ENCODE measurements around the gene TEAD3.

TEAD3 gene

DNA sequence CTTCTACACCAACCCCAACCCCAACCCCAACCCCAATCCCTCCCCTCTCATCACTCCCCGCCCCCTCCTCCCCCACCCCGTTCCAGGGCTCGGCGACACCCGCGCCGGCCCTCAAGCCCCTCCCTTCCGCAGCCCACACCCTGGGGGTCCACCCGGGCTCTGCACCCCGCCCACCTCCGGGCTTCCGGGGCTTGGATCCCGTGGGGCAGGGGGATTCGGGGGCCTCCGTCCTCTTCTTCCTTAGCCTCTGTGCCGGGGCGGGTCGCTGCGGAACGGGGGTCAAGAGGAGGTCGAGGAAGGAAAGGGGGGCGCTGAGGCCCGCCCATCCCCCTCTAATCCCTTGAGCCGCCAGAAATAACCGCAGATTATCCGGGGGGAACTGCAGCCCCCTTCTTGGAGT lies 15.1 kb upstream of the TEAD3 start:
- H3K27me3 ChIP-seq (ENCODE audit: insufficient read depth, low read length) = no peaks in the 10 kb centered on the region
- no peaks in the 10 kb centered on the region for H3K9me3 ChIP-seq (ENCODE audit: insufficient read depth, low read depth, low read length)
- no peak overlapping the region for H3K9ac ChIP-seq (ENCODE audit: low read depth, low read length)
- H3K4me3 ChIP-seq (ENCODE audit: low read length) = 0 out of 2 replicates have a peak overlapping the region, but pooled peaks have one; percentile 16
- H3K36me3 ChIP-seq (ENCODE audit: insufficient read depth, low read length) = no peaks in the 10 kb centered on the region
- H3K4me1 ChIP-seq (ENCODE audit: insufficient read depth, low read length) = peaks cover 19% of the 10 kb centered on the region; the same call in 1 of the 2 replicates
- WGBS = 61% methylated on average over 25 of the region's 26 CpGs
- no peak overlapping the region for H3K27ac ChIP-seq (ENCODE audit: low read depth, low read length)

DNA sequence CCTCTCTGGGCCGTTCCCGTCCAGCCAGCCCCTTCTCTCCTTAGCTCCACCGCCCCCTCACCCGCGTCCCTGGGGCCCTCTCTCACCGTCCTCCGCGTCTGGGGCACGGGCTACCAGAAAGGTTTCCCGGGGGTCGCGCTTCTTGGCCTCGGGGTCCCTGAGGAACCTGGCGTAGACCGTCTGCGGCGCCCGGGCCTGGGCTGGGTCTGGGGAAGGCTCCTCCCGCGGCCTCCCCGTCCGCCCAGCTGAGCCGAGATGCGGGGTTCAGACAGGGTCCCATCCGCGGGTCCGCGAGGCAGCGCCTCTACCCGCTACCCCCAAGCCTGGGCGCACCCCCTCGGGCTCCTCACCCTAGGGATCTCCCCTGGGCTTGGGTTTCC lies 14.7 kb upstream of the TEAD3 start:
- Histone ChIP-seq H3K36me3 (ENCODE audit: insufficient read depth, low read length) (no peaks in the 10 kb centered on the region), H3K4me3 (ENCODE audit: low read length) (no peak overlapping the region), H3K27ac (ENCODE audit: low read depth, low read length) (no peak overlapping the region), H3K9ac (ENCODE audit: low read depth, low read length) (no peak overlapping the region), H3K4me1 (ENCODE audit: insufficient read depth, low read length) (peaks cover 19% of the 10 kb centered on the region; the same call in 1 of the 2 replicates), H3K27me3 (ENCODE audit: insufficient read depth, low read length) (no peaks in the 10 kb centered on the region), H3K9me3 (ENCODE audit: insufficient read depth, low read depth, low read length) (no peaks in the 10 kb centered on the region)
- WGBS = 80% methylated on average over 32 of the region's 32 CpGs

DNA sequence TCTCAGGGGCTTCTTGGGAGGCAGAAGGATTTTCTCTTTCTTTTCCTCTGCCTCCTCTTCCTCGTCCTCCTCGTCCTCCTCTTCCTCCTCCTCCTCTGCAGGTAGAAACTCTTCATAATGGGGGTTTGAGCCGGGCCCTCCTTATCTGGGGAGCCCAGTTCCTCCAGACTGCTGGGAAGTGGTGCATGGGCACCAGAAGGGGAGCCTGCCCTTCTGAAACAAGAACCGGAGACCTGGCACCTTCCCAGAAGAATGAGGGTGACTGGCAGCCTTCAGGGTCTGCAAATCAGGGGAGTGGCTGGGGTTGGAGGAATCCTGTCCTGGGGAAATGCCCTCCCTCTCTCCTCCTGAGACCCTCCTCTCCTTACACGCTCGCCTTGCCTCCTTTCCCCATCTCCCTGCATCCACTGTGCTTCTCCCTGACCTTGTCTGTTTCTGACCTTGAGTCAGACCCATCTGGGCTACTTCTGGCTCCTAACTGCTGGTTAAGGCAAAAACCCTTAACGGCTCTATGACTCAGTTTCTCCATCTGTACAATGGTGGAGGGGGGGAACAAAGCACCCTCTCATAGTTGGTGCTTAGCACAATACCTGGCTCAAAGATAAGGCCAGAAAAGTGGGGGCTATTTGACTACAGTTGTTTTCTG lies 14.2 kb upstream of the TEAD3 start:
- H3K4me3 ChIP-seq (ENCODE audit: low read length) = no peak overlapping the region
- WGBS = 83% methylated on average over 7 of the region's 7 CpGs

DNA sequence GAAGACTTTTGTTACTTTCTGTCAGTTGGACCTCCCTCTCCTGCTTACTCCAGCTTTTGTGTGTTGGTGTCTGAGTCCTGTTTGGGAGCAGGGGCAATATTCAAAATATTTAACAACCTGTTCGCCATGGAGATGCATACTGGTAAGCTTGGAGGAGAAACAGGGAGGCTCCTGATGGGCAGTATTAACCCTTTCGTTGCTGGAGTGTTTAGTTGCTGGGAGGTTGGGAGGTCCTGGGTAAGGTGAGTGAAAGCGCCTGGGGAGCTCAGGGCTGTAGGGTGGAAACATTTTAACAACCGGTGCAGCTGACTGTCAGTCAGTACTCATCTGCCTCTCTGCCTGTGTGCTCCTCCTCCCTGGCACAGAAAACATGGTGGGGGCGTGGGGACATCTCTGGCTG lies 11.7 kb upstream of the TEAD3 start:
- WGBS = 55% methylated on average over 5 of the region's 5 CpGs
- H3K36me3 ChIP-seq (ENCODE audit: insufficient read depth, low read length) = no peaks in the 10 kb centered on the region
- no peaks in the 10 kb centered on the region; the same call in 1 of the 2 replicates for H3K27me3 ChIP-seq (ENCODE audit: insufficient read depth, low read length)

More for the DNA sequence above, 14.2 kb upstream of the TEAD3 start:
- Histone ChIP-seq H3K4me1 (ENCODE audit: insufficient read depth, low read length) (peaks cover 19% of the 10 kb centered on the region; the same call in 1 of the 2 replicates), H3K27me3 (ENCODE audit: insufficient read depth, low read length) (no peaks in the 10 kb centered on the region; the same call in 1 of the 2 replicates), H3K36me3 (ENCODE audit: insufficient read depth, low read length) (no peaks in the 10 kb centered on the region), H3K9ac (ENCODE audit: low read depth, low read length) (no peak overlapping the region), H3K27ac (ENCODE audit: low read depth, low read length) (no peak overlapping the region), H3K9me3 (ENCODE audit: insufficient read depth, low read depth, low read length) (no peaks in the 10 kb centered on the region)

DNA sequence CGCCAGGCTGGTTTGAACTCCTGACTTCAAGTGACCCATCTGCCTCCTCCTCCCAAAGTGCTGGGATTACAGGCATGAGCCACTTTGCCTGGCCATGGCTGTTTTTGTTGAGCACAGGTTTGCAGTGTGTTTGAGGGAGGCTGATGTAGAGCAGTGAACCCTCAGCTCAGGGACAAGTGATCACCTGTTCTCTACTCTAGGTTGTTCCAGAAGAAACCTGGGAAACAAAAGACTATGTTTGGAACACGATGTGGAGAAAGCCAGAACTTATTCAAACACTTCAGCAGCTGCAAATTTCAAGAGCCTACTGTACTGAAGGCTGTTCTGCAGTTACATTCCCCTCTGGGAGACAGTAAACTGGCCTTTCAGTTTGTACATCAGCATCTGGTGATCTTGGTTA lies 11.1 kb upstream of the TEAD3 start:
- Histone ChIP-seq H3K4me3 (ENCODE audit: low read length) (no peak overlapping the region), H3K4me1 (ENCODE audit: insufficient read depth, low read length) (peaks cover 23% of the 10 kb centered on the region; the same call in 1 of the 2 replicates), H3K36me3 (ENCODE audit: insufficient read depth, low read length) (no peaks in the 10 kb centered on the region), H3K27ac (ENCODE audit: low read depth, low read length) (no peak overlapping the region), H3K9ac (ENCODE audit: low read depth, low read length) (no peak overlapping the region), H3K27me3 (ENCODE audit: insufficient read depth, low read length) (no peaks in the 10 kb centered on the region; the same call in 1 of the 2 replicates), H3K9me3 (ENCODE audit: insufficient read depth, low read depth, low read length) (no peaks in the 10 kb centered on the region)
- WGBS = 86% methylated on average over 2 of the region's 2 CpGs

More for the DNA sequence above, 11.7 kb upstream of the TEAD3 start:
- Histone ChIP-seq H3K4me1 (ENCODE audit: insufficient read depth, low read length) (peaks cover 23% of the 10 kb centered on the region; the same call in 1 of the 2 replicates), H3K9ac (ENCODE audit: low read depth, low read length) (no peak overlapping the region), H3K9me3 (ENCODE audit: insufficient read depth, low read depth, low read length) (no peaks in the 10 kb centered on the region), H3K27ac (ENCODE audit: low read depth, low read length) (no peak overlapping the region), H3K4me3 (ENCODE audit: low read length) (no peak overlapping the region)

DNA sequence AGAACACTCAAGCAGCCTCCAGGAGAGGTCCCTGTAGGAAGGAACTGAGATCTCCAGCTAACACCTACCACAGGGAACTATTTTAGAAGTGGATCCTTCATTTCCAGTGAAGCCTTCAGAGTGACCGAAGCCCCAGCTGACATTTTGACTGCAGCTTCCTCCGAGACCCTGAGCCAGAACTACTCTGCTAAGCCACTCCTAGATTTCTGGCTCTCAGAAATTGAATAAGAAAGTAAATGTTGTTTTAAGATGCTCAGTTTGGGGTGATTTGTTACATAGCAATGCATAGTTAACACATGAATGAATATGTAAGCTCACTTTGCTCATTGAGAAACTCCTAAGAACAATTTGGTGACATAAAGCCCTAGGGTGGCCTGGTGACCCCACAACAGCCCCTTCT lies 10.3 kb upstream of the TEAD3 start:
- no peak overlapping the region for H3K9ac ChIP-seq (ENCODE audit: low read depth, low read length)
- no peaks in the 10 kb centered on the region for H3K9me3 ChIP-seq (ENCODE audit: insufficient read depth, low read depth, low read length)
- peaks cover 21% of the 10 kb centered on the region; the same call in 1 of the 2 replicates for H3K4me1 ChIP-seq (ENCODE audit: insufficient read depth, low read length)
- no peaks in the 10 kb centered on the region; the same call in 1 of the 2 replicates for H3K27me3 ChIP-seq (ENCODE audit: insufficient read depth, low read length)
- H3K36me3 ChIP-seq (ENCODE audit: insufficient read depth, low read length) = no peaks in the 10 kb centered on the region
- 82% methylated on average over 2 of the region's 2 CpGs for WGBS
- no peak overlapping the region for H3K27ac ChIP-seq (ENCODE audit: low read depth, low read length)
- H3K4me3 ChIP-seq (ENCODE audit: low read length) = no peak overlapping the region

DNA sequence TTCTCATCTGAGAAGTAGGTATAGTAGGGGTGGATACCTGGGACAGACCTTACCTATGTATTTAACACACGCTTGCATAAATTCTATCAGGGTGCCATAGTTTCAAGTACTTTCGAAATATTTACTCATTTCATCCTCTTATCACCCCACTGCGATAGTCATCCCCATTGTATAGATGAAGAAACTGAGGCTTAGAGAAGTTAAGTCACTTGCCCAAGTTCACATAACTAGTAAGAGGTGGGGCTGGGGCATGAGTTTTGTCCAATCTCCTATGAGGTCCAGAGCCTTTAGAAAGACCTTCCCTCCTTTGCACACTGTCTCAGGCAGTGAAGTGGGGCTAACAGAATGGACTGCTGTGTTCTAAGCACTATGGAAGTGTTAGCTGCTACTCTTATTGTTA lies 9.7 kb upstream of the TEAD3 start:
- Histone ChIP-seq H3K9ac (ENCODE audit: low read depth, low read length) (no peak overlapping the region), H3K9me3 (ENCODE audit: insufficient read depth, low read depth, low read length) (no peaks in the 10 kb centered on the region), H3K36me3 (ENCODE audit: insufficient read depth, low read length) (no peaks in the 10 kb centered on the region), H3K4me1 (ENCODE audit: insufficient read depth, low read length) (peaks cover 20% of the 10 kb centered on the region; the same call in 1 of the 2 replicates), H3K4me3 (ENCODE audit: low read length) (no peak overlapping the region), H3K27ac (ENCODE audit: low read depth, low read length) (no peak overlapping the region), H3K27me3 (ENCODE audit: insufficient read depth, low read length) (no peaks in the 10 kb centered on the region; the same call in 1 of the 2 replicates)
- WGBS = 100% methylated on average over 3 of the region's 3 CpGs

DNA sequence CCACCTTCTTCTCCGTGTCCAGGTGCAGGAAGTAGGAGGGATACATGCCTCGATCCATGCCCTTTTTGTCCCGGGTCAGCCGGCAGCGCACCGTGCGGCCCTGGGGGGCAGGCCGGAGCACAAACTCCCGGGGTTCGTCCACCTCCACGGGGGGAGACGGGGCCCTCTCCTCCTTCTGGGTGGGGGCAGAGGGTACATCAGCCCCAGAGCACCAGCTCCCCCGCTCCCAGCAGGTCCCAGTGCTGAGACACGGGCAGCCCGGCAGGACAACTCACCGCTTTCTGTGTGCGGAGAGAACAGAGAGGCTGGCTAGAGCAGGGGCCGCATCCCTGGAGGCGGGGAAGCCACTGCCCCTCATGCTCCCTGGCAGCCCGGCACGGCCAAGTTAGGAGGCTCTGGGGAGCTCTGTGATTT lies 9.1 kb upstream of the TEAD3 start:
- Histone ChIP-seq H3K27ac (ENCODE audit: low read depth, low read length) (no peak overlapping the region), H3K4me1 (ENCODE audit: insufficient read depth, low read length) (peaks cover 20% of the 10 kb centered on the region; the same call in 1 of the 2 replicates), H3K9me3 (ENCODE audit: insufficient read depth, low read depth, low read length) (no peaks in the 10 kb centered on the region), H3K27me3 (ENCODE audit: insufficient read depth, low read length) (no peaks in the 10 kb centered on the region; the same call in 1 of the 2 replicates), H3K36me3 (ENCODE audit: insufficient read depth, low read length) (no peaks in the 10 kb centered on the region), H3K9ac (ENCODE audit: low read depth, low read length) (no peak overlapping the region), H3K4me3 (ENCODE audit: low read length) (peak overlapping the region; percentile 27)
- 40% methylated on average over 21 of the region's 21 CpGs for WGBS

DNA sequence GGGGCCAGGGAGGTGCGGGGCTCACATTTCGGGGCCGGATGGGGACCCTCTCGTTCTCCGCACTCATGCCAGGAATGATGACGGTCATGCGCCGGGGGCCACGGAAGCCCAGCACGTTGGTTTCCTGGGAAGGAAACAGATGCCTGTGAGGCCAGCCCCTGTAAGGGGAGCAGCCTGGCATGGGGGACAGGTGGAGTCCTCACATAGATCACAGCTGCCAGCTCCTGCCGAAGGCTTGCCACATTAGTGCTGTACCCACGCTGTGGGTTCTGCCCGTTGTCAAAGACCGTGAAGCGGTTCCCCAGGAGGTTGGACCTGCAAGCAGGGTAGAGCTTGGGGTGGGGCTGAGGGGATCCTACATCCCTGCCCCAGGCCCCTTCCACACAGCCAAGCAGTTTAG lies 6.7 kb upstream of the TEAD3 start:
- WGBS = 90% methylated on average over 15 of the region's 15 CpGs
- no peak overlapping the region for H3K4me3 ChIP-seq (ENCODE audit: low read length)
- H3K27ac ChIP-seq (ENCODE audit: low read depth, low read length) = no peak overlapping the region

DNA sequence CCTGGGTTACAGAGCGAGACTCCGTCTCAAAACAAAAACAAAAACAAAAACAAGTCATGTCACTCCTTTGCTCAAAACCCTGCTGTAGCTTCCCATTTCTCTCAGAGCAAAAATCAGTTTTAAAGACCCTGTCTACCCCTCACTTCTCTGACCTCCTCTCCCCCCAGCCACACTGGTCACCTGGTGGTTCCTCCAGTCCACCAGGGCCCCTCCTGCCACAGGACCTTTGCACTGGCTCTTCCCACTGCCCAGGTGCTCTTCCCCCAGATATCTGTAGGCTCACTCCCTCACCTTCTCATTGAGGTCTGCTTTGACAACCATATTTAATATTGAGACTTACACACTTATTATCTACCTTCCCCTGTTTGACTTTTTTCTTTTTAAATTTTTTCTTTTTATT lies 4.9 kb upstream of the TEAD3 start:
- H3K9ac ChIP-seq (ENCODE audit: low read depth, low read length) = no peak overlapping the region
- H3K4me3 ChIP-seq (ENCODE audit: low read length) = no peak overlapping the region
- no peak overlapping the region for H3K27ac ChIP-seq (ENCODE audit: low read depth, low read length)
- peaks cover 18% of the 10 kb centered on the region for H3K4me1 ChIP-seq (ENCODE audit: insufficient read depth, low read length)
- WGBS = 97% methylated on average over 2 of the region's 2 CpGs
- no peaks in the 10 kb centered on the region for H3K9me3 ChIP-seq (ENCODE audit: insufficient read depth, low read depth, low read length)
- peaks cover 8% of the 10 kb centered on the region for H3K27me3 ChIP-seq (ENCODE audit: insufficient read depth, low read length)
- H3K36me3 ChIP-seq (ENCODE audit: insufficient read depth, low read length) = no peaks in the 10 kb centered on the region

More for the DNA sequence above, 6.7 kb upstream of the TEAD3 start:
- Histone ChIP-seq H3K4me1 (ENCODE audit: insufficient read depth, low read length) (peaks cover 24% of the 10 kb centered on the region), H3K9me3 (ENCODE audit: insufficient read depth, low read depth, low read length) (no peaks in the 10 kb centered on the region), H3K27me3 (ENCODE audit: insufficient read depth, low read length) (peaks cover 4% of the 10 kb centered on the region), H3K9ac (ENCODE audit: low read depth, low read length) (no peak overlapping the region), H3K36me3 (ENCODE audit: insufficient read depth, low read length) (no peaks in the 10 kb centered on the region)

DNA sequence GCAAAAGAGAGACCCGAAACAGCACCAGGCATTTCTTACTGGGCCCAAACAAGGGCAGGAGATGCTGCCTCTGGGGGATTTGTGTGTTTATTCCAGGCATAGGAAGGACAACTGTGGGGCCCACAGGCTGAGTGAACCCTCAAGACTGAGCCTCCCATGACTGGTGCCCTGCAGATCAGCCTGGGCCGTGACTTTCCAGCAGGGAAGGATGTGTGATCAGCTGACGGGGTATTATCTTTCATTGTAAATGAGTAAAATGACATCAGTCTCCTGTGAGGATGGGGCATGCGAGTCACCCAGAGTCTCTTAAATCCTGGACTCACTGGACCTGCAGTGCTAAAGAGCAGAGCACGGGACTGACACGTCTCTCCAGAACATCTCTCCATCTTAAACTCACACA lies 3.9 kb upstream of the TEAD3 start:
- Histone ChIP-seq H3K4me1 (ENCODE audit: insufficient read depth, low read length) (peaks cover 18% of the 10 kb centered on the region), H3K9me3 (ENCODE audit: insufficient read depth, low read depth, low read length) (no peaks in the 10 kb centered on the region), H3K9ac (ENCODE audit: low read depth, low read length) (no peak overlapping the region), H3K4me3 (ENCODE audit: low read length) (no peak overlapping the region), H3K27me3 (ENCODE audit: insufficient read depth, low read length) (peaks cover 8% of the 10 kb centered on the region), H3K36me3 (ENCODE audit: insufficient read depth, low read length) (no peaks in the 10 kb centered on the region), H3K27ac (ENCODE audit: low read depth, low read length) (no peak overlapping the region)
- WGBS = 68% methylated on average over 6 of the region's 6 CpGs

Data from HUES64 (cell line).